DND-41 (cell line): ENCODE measurements around the gene NME9.

Experiments used
- EZH2 ChIP-seq: IDR thresholded peaks from 3 replicates; pipeline ENCODE4 v1.6.1; 2012; ENCODE audit warnings: borderline replicate concordance, low read depth, mild to moderate bottlenecking, moderate library complexity, low read length, inconsistent platforms; ENCODE audit not compliant: severe bottlenecking
- TF ChIP-seq, protein P1 (sequence below): IDR thresholded peaks from 2 replicates; pipeline ENCODE4 v1.5.1; 2012; ENCODE audit warnings: borderline replicate concordance, low read length, moderate library complexity, mild to moderate bottlenecking; ENCODE audit not compliant: poor library complexity, severe bottlenecking; ENCODE audit errors: extremely low read depth

DNA sequence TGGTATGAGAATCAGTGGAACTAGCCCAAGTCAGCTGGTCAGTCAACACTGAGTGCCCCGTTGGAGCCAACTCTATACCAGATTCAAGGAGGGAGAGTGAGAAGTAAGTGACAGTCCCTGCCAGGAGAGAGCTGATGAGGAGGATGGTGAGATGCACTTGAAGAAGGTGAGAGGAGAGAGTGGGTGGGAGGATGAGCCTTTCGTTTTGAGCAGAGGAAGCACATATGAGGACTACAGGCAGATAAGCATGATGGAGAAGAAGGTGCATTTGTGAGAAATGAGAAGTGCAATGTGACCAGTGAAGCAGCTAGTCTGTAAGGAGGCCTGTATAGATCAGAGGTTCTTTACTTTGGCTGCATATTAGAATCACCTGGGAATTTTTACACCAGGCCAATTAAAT, 40.4 kb downstream of the NME9 start:
- TF ChIP-seq, protein P1, sequence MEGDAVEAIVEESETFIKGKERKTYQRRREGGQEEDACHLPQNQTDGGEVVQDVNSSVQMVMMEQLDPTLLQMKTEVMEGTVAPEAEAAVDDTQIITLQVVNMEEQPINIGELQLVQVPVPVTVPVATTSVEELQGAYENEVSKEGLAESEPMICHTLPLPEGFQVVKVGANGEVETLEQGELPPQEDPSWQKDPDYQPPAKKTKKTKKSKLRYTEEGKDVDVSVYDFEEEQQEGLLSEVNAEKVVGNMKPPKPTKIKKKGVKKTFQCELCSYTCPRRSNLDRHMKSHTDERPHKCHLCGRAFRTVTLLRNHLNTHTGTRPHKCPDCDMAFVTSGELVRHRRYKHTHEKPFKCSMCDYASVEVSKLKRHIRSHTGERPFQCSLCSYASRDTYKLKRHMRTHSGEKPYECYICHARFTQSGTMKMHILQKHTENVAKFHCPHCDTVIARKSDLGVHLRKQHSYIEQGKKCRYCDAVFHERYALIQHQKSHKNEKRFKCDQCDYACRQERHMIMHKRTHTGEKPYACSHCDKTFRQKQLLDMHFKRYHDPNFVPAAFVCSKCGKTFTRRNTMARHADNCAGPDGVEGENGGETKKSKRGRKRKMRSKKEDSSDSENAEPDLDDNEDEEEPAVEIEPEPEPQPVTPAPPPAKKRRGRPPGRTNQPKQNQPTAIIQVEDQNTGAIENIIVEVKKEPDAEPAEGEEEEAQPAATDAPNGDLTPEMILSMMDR = no peak
- TF ChIP-seq EZH2 = no peak
